Inflammatory macrophage (primary cell): Measurements from ENCODE around the gene PDE4B.

ENCODE experiments used
- DNase-seq, 2 donors: peaks; one replicate each; pipeline ENCODE4 v3.0.0-alpha.2; 2020 to 2022

The PDE4B gene

GRCh38 chr1:66372522-66373101 is 579.9 kb downstream of the PDE4B start:
- DNase-seq, result no peak

- DNase-seq, result peak in 1 of 2 donors; percentile 57
Measured at GRCh38 chr1:66373157-66373591, 580.5 kb downstream of the PDE4B start.

- no peak for DNase-seq
Measured at GRCh38 chr1:66374148-66374547, 581.5 kb downstream of the PDE4B start.

- peak; percentile 40 to 48 for DNase-seq
Measured at GRCh38 chr1:66374561-66375111, 581.9 kb downstream of the PDE4B start.

- no peak for DNase-seq
Measured at GRCh38 chr1:66375125-66375524, 582.4 kb downstream of the PDE4B start.

GRCh38 chr1:66380452-66381212 is 587.9 kb downstream of the PDE4B start:
- peak; percentile 88 to 90 for DNase-seq

- DNase-seq, result no peak
Measured at GRCh38 chr1:66381621-66382275, 589.1 kb downstream of the PDE4B start.

- DNase-seq, result no peak
Measured at GRCh38 chr1:66383168-66383567, 590.5 kb downstream of the PDE4B start.

- peak; percentile 47 to 69 for DNase-seq
Measured at GRCh38 chr1:66383611-66384010, 590.9 kb downstream of the PDE4B start.

GRCh38 chr1:66384258-66384921 is 591.7 kb downstream of the PDE4B start:
- DNase-seq, result no peak

- DNase-seq, result no peak
Measured at GRCh38 chr1:66386712-66387111, 594.0 kb downstream of the PDE4B start.

- DNase-seq, result no peak
Measured at GRCh38 chr1:66388913-66389312, 596.2 kb downstream of the PDE4B start.

GRCh38 chr1:66393586-66394287 is 601.0 kb downstream of the PDE4B start:
- DNase-seq, result peak; percentile 92 to 95

- no peak for DNase-seq
Measured at GRCh38 chr1:66394603-66395002, 601.9 kb downstream of the PDE4B start.

- peak; percentile 91 to 93 for DNase-seq
Measured at GRCh38 chr1:66395202-66396061, 602.7 kb downstream of the PDE4B start.

- peak; percentile 75 to 90 for DNase-seq
Measured at GRCh38 chr1:66396212-66396890, 603.7 kb downstream of the PDE4B start.

- peak; percentile 29 to 67 for DNase-seq
Measured at GRCh38 chr1:66397192-66397591, 604.5 kb downstream of the PDE4B start.

GRCh38 chr1:66399888-66400529 is 607.3 kb downstream of the PDE4B start:
- DNase-seq, result no peak

GRCh38 chr1:66400660-66401059 is 608.0 kb downstream of the PDE4B start:
- DNase-seq, result no peak

- DNase-seq, result no peak
Measured at GRCh38 chr1:66401244-66401643, 608.5 kb downstream of the PDE4B start.
